ENCODE data around the gene PGC.

PGC gene

GRCh38 chr6:41747256-41748101 is at the start of gene PGC:
Gene PGC, minus strand, starts transcription at chr6:41747397. Its CDS starts 63 bp downstream, at chr6:41747334.
- DNase-seq: no peak

- no peak for DNase-seq
Observed at GRCh38 chr6:41796474-41796873, 49.3 kb upstream of the PGC start.

GRCh38 chr6:41791984-41792383 is 44.8 kb upstream of the PGC start:
- DNase-seq: no peak

GRCh38 chr6:41791305-41791704 is 44.1 kb upstream of the PGC start:
- DNase-seq: no peak

GRCh38 chr6:41790045-41790444 is 42.8 kb upstream of the PGC start:
- no peak for DNase-seq

GRCh38 chr6:41789390-41789724 is 42.2 kb upstream of the PGC start:
- DNase-seq: peak; percentile 12

- peak; percentile 98 for DNase-seq
Observed at GRCh38 chr6:41787219-41787917, 40.2 kb upstream of the PGC start, which contains the start of gene TOMM6. Gene TOMM6, plus strand, starts transcription at chr6:41787694. Its CDS starts 4 bp downstream, at chr6:41787698.

GRCh38 chr6:41786451-41787218 is 39.4 kb upstream of the PGC start:
- DNase-seq: peak; percentile 95

GRCh38 chr6:41785689-41786450 is 38.7 kb upstream of the PGC start:
- no peak for DNase-seq

GRCh38 chr6:41785254-41785653 is 38.1 kb upstream of the PGC start:
- DNase-seq: no peak

GRCh38 chr6:41784581-41785171 is 37.5 kb upstream of the PGC start:
- no peak for DNase-seq

GRCh38 chr6:41783106-41783780 is 36.0 kb upstream of the PGC start:
- no peak for DNase-seq

GRCh38 chr6:41781366-41781730 is 34.2 kb upstream of the PGC start:
- DNase-seq: no peak

GRCh38 chr6:41780551-41781365 is 33.6 kb upstream of the PGC start, which contains the start of gene PRICKLE4:
Gene PRICKLE4, plus strand, starts transcription at chr6:41780782. Its CDS starts 2,692 bp downstream, at chr6:41783474.
- no peak for DNase-seq

GRCh38 chr6:41779788-41780550 is 32.8 kb upstream of the PGC start, which contains the start of gene FRS3:
Gene FRS3, minus strand, starts transcription at chr6:41779900. Its CDS starts 2,913 bp downstream, at chr6:41776987.
- DNase-seq: peak; percentile 100

GRCh38 chr6:41779336-41779735 is 32.1 kb upstream of the PGC start:
- DNase-seq: no peak

GRCh38 chr6:41778895-41779294 is 31.7 kb upstream of the PGC start:
- no peak for DNase-seq

GRCh38 chr6:41777551-41778285 is 30.5 kb upstream of the PGC start:
- DNase-seq: no peak

GRCh38 chr6:41775293-41775882 is 28.2 kb upstream of the PGC start:
- DNase-seq: no peak

All from activated CD8-positive, alpha-beta memory T cell treated with anti-CD3 and anti-CD28 coated beads, Interleukin-2, amount 50 U/mL, for 48 hours (primary cell).